Muscle of leg (tissue), 11 donors: ENCODE results near the gene DSE. TPM values are rescaled to one million over a fixed set of nuclear protein-coding genes. Genes with fewer than 3 reads are reported as not detected.

Experiments used
- DNase-seq: peaks from one replicate; pipeline ENCODE4 v3.0.0; 2013
- H3K27ac ChIP-seq: one replicate; pipeline ENCODE4 v1.5.1; 2013; ENCODE audit warnings: mild to moderate bottlenecking, low read length, control low read depth
- H3K27me3 ChIP-seq: one replicate; pipeline ENCODE4 v1.6.1; 2013; ENCODE audit warnings: low read length; ENCODE audit not compliant: control insufficient read depth, insufficient read depth
- H3K36me3 ChIP-seq: one replicate; pipeline ENCODE4 v1.6.1; 2013; ENCODE audit warnings: low read length; ENCODE audit not compliant: control insufficient read depth, insufficient read depth
- H3K4me1 ChIP-seq: one replicate; pipeline ENCODE4 v1.6.1; 2013; ENCODE audit warnings: low read length; ENCODE audit not compliant: control insufficient read depth, insufficient read depth
- H3K4me3 ChIP-seq: one replicate; pipeline ENCODE4 v1.5.1; 2013; ENCODE audit warnings: low read length, control low read depth
- H3K9me3 ChIP-seq: replicated peaks from 2 replicates; pipeline ENCODE4 v1.6.1; 2013; ENCODE audit warnings: low read depth, low read length; ENCODE audit not compliant: control insufficient read depth
- WGBS: methylation state at CpG from one replicate; pipeline ENCODE4 v1.1.5; 2013; ENCODE audit warnings: missing lambda C conversion rate; ENCODE audit not compliant: insufficient coverage; 5-methylcytosine and 5-hydroxymethylcytosine counted together
- polyA plus RNA-seq, 8 donors: library from polyadenylated mRNA; unstranded; fragments of 120-200 nt; gene quantifications; one replicate each; pipeline versions ENCODE4 v1.2.1 to v1.2.3, GENCODE V29; 2013; ENCODE audit warnings: inconsistent platforms in 1 of 8, low replicate concordance in 1 of 8; ENCODE audit not compliant: insufficient read length in 8 of 8, insufficient read depth in 1 of 8
- total RNA-seq: library from RNA; stranded (reverse); fragments of 120-200 nt; gene quantifications from one replicate; pipeline ENCODE4 v1.2.4, GENCODE V29; 2013

DSE gene
- total and polyA plus RNA-seq, 9 donors = 23.7 to 42.3 (median 29.8) TPM

DNA sequence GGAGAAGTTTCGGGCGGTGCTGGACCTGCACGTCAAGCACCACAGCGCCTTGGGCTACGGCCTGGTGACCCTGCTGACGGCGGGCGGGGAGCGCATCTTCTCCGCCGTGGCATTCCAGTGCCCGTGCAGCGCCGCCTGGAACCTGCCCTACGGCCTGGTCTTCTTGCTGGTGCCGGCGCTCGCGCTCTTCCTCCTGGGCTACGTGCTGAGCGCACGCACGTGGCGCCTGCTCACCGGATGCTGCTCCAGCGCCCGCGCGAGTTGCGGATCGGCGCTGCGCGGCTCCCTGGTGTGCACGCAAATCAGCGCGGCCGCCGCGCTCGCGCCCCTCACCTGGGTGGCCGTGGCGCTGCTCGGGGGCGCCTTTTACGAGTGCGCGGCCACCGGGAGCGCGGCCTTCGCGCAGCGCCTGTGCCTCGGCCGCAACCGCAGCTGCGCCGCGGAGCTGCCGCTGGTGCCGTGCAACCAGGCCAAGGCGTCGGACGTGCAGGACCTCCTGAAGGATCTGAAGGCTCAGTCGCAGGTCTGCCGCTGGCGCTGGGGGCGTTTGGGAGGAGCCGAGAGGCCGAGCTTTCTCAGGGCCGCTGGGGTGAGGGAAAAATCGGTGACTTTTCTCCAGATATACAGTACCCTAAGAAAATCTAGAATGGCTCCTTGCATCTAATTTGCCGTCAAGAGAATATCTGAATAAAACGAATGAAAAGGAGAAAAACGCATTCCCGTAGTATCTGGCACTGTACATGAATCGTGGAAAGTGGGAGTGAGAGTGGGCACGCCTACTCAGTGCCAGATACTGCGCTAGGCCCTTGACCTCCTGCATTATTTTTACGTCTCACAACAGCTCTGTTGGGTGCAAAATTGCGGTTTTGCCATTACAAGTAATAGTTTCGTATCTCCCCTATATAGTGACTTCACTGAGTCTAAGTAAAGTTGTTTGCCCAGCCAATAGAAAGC is 91.5 kb downstream of the DSE start:
- peak; percentile 79 for DNase-seq
- no peaks in the 10 kb centered on the region for H3K9me3 ChIP-seq
- peak overlapping the region; percentile 51 for H3K4me3 ChIP-seq
- peak overlapping the region; percentile 70 for H3K27ac ChIP-seq
- 2% methylated on average over 71 of the region's 84 CpGs for WGBS
- H3K27me3 ChIP-seq = peaks cover 11% of the 10 kb centered on the region
- H3K4me1 ChIP-seq = peaks cover 9% of the 10 kb centered on the region
- no peaks in the 10 kb centered on the region for H3K36me3 ChIP-seq

DNA sequence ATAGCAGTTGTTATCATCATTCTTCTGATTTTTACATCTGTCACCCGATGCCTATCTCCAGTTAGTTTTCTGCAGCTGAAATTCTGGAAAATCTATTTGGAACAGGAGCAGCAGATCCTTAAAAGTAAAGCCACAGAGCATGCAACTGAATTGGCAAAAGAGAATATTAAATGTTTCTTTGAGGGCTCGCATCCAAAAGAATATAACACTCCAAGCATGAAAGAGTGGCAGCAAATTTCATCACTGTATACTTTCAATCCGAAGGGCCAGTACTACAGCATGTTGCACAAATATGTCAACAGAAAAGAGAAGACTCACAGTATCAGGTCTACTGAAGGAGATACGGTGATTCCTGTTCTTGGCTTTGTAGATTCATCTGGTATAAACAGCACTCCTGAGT is 92.6 kb downstream of the DSE start:
- peak; percentile 41 for DNase-seq
- Histone ChIP-seq H3K4me1 (peaks cover 9% of the 10 kb centered on the region), H3K36me3 (no peaks in the 10 kb centered on the region), H3K9me3 (no peaks in the 10 kb centered on the region), H3K27ac (no peak overlapping the region), H3K27me3 (peaks cover 11% of the 10 kb centered on the region), H3K4me3 (no peak overlapping the region)
- no CpG with 5 or more reads among the region's 4 CpGs for WGBS

GRCh38 chr6:116465246-116465645 is 94.5 kb downstream of the DSE start:
- peak overlapping the region; percentile 54 for H3K27ac ChIP-seq
- no peaks in the 10 kb centered on the region for H3K9me3 ChIP-seq
- H3K36me3 ChIP-seq = no peaks in the 10 kb centered on the region
- DNase-seq = peak; percentile 82
- WGBS = 72% methylated on average over 4 of the region's 5 CpGs
- no peak overlapping the region for H3K4me3 ChIP-seq
- H3K27me3 ChIP-seq = peaks cover 11% of the 10 kb centered on the region
- H3K4me1 ChIP-seq = peaks cover 9% of the 10 kb centered on the region

- DNase-seq = no peak
- WGBS = no CpG with 5 or more reads among the region's 1 CpG
- Histone ChIP-seq H3K27ac (no peak overlapping the region), H3K4me3 (no peak overlapping the region), H3K27me3 (peaks cover 5% of the 10 kb centered on the region), H3K36me3 (no peaks in the 10 kb centered on the region), H3K4me1 (peaks cover 4% of the 10 kb centered on the region), H3K9me3 (no peaks in the 10 kb centered on the region)
Observed at GRCh38 chr6:116467096-116467495, 96.3 kb downstream of the DSE start.

DNA sequence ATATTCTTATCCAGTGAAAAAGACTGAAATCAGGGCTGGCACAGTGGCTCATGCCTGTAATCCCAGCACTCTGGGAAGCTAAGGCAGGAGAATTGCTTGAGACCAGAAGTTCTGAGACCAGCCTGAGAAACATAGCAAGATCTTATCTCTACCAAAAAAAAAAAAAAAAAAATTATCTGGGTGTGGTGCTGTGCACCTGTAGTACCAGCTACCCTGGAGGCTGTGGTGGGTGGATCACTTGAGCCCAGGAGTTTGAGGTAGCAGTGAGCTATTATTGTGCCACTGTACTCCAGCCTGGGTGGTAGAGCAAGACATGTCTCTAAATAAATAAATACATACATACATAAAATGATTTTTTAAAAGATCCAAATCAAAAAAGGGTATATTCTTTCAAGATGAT is 96.8 kb downstream of the DSE start:
- Histone ChIP-seq H3K36me3 (no peaks in the 10 kb centered on the region), H3K4me1 (peaks cover 1% of the 10 kb centered on the region), H3K27ac (no peak overlapping the region), H3K4me3 (no peak overlapping the region), H3K9me3 (no peaks in the 10 kb centered on the region), H3K27me3 (peaks cover 3% of the 10 kb centered on the region)
- DNase-seq = no peak

DNA sequence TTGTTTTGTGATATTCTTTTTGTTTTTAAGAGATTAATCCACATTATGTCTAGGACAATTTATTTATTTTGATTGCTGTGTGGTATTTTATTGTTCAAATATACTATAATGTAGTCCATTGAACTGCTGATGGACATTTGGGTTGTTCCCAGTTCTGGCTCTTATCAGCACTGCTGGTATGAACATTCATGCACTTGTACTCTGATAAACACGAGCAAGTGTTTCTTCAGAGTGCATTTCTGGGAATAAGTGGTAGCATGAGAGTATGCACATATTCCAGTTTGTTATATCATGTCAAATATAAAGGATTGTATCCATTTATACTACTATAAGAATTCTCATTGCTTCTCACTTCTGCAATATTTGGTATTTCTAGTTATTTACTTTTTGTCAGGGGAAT is 97.5 kb downstream of the DSE start:
- no peak overlapping the region for H3K4me3 ChIP-seq
- no peaks in the 10 kb centered on the region for H3K9me3 ChIP-seq
- no peak for DNase-seq
- H3K27ac ChIP-seq = no peak overlapping the region
- no CpG with 5 or more reads among the region's 1 CpG for WGBS
- H3K36me3 ChIP-seq = no peaks in the 10 kb centered on the region
- peaks cover 2% of the 10 kb centered on the region for H3K27me3 ChIP-seq
- H3K4me1 ChIP-seq = no peaks in the 10 kb centered on the region

- no peak overlapping the region for H3K4me3 ChIP-seq
- no peaks in the 10 kb centered on the region for H3K9me3 ChIP-seq
- H3K4me1 ChIP-seq = no peaks in the 10 kb centered on the region
- H3K27me3 ChIP-seq = no peaks in the 10 kb centered on the region
- WGBS = no CpG with 5 or more reads among the region's 1 CpG
- no peak overlapping the region for H3K27ac ChIP-seq
- H3K36me3 ChIP-seq = no peaks in the 10 kb centered on the region
- peak; percentile 59 for DNase-seq
Observed at GRCh38 chr6:116471531-116471930, 100.8 kb downstream of the DSE start.

GRCh38 chr6:116472706-116473105 is 102.0 kb downstream of the DSE start:
- Histone ChIP-seq H3K27ac (no peak overlapping the region), H3K27me3 (no peaks in the 10 kb centered on the region), H3K9me3 (no peaks in the 10 kb centered on the region), H3K36me3 (no peaks in the 10 kb centered on the region), H3K4me1 (no peaks in the 10 kb centered on the region), H3K4me3 (no peak overlapping the region)
- DNase-seq = peak; percentile 60
- WGBS = no CpG with 5 or more reads among the region's 3 CpGs

GRCh38 chr6:116475141-116475540 is 104.4 kb downstream of the DSE start:
- WGBS = no CpG with 5 or more reads among the region's 1 CpG
- H3K27ac ChIP-seq = no peak overlapping the region

DNA sequence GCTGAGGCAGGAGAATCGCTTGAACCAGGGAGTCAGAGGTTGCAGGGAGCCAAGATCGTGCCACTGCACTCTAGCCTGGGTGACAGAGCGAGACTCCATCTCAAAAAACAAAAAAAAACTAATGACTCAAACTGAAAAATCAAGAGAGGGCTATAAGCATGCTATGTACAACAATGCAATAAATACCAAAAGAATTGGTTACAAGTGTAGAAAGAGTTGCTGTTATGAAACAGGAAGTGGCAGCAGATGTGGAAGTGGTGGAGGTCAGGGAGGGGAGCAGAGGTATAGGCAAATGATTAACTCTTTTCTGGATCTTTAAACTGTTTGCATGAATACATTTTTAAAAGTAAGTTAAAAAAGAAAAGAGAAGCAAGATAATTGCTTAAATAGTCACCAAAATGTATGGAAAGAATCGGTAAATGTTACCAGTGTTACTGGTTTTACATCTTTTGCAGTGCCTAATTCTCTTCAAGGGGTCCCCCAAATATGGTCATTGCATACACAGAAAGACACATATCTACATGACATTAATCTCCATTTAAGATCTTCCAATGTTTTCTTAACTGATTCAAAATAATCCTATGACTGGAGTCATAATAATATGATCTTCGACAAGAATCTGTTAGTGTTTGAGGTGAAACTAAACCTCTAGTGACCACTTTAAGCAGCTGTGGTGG is 105.4 kb downstream of the DSE start:
- no CpG with 5 or more reads among the region's 5 CpGs for WGBS
- Histone ChIP-seq H3K9me3 (no peaks in the 10 kb centered on the region), H3K27ac (no peak overlapping the region), H3K36me3 (no peaks in the 10 kb centered on the region), H3K4me3 (no peak overlapping the region), H3K27me3 (no peaks in the 10 kb centered on the region), H3K4me1 (no peaks in the 10 kb centered on the region)
- DNase-seq = peak; percentile 33

More at GRCh38 chr6:116475141-116475540, 104.4 kb downstream of the DSE start:
- H3K36me3 ChIP-seq = no peaks in the 10 kb centered on the region
- H3K4me1 ChIP-seq = no peaks in the 10 kb centered on the region
- H3K4me3 ChIP-seq = no peak overlapping the region
- no peaks in the 10 kb centered on the region for H3K9me3 ChIP-seq
- H3K27me3 ChIP-seq = no peaks in the 10 kb centered on the region
- peak; percentile 48 for DNase-seq
